ENCODE data around the gene GALNS. TPM values are rescaled to one million over a fixed set of nuclear protein-coding genes. Genes with fewer than 3 reads are reported as not detected.
"Not testable (repeated sequence)": the region's sequence is repeated elsewhere in the genome, so short reads cannot be mapped to it uniquely, and the experiment has no call there.

GALNS gene
- total and polyA plus RNA-seq, 3 donors from 2014 or later: 55.9 to 94.4 (median 65.3) TPM

DNA sequence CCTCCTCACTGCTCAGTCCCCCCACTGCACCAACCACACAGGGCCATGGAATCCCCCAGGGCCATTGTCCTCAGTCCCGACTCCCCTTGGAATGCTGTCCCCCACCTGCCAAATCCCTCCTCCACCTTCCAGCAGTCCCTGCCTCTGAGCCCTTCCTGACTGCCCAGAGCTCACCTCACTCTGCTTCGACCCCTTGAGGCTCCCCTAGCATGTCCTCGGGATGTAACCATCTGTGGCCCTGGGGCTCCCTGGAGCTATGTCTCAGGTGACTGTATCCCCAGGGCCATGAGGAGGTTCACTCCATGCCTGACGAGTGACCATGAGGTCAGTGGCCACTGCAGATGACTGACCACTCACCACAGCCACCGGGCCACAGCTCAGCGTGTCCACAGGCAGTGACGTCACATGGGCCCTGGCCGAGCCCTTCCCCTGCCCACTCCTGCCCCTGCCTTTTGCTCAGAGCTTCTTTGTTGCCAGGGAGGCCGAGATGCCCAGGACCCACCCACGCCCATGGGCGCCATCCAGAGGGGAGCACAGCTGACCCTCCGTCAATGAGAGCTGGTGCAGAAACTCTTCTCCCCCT, 64.0 kb downstream of the GALNS start:
- TF ChIP-seq, protein P1, sequence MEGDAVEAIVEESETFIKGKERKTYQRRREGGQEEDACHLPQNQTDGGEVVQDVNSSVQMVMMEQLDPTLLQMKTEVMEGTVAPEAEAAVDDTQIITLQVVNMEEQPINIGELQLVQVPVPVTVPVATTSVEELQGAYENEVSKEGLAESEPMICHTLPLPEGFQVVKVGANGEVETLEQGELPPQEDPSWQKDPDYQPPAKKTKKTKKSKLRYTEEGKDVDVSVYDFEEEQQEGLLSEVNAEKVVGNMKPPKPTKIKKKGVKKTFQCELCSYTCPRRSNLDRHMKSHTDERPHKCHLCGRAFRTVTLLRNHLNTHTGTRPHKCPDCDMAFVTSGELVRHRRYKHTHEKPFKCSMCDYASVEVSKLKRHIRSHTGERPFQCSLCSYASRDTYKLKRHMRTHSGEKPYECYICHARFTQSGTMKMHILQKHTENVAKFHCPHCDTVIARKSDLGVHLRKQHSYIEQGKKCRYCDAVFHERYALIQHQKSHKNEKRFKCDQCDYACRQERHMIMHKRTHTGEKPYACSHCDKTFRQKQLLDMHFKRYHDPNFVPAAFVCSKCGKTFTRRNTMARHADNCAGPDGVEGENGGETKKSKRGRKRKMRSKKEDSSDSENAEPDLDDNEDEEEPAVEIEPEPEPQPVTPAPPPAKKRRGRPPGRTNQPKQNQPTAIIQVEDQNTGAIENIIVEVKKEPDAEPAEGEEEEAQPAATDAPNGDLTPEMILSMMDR (IDR thresholded peaks at IDR 0.05): no peak
- no peak for TF ChIP-seq POLR2A (IDR thresholded peaks at IDR 0.05)
- Histone ChIP-seq H3K27ac (no peak overlapping the region), H3K4me3 (no peak overlapping the region), H3K27me3 (no peaks in the 10 kb centered on the region), H3K4me1 (peaks cover 3% of the 10 kb centered on the region), H3K36me3 (ENCODE audit: low read depth, missing control alignments) (no peaks in the 10 kb centered on the region), H3K9me3 (no peaks in the 10 kb centered on the region)
- WGBS, 2 donors: 45 to 73% methylated on average over 1 to 12 of the region's 12 CpGs
- DNase-seq: no peak
- intact Hi-C loops (cut with DNase I; ENCODE audit: low total_unique reads): no loop called here

DNA sequence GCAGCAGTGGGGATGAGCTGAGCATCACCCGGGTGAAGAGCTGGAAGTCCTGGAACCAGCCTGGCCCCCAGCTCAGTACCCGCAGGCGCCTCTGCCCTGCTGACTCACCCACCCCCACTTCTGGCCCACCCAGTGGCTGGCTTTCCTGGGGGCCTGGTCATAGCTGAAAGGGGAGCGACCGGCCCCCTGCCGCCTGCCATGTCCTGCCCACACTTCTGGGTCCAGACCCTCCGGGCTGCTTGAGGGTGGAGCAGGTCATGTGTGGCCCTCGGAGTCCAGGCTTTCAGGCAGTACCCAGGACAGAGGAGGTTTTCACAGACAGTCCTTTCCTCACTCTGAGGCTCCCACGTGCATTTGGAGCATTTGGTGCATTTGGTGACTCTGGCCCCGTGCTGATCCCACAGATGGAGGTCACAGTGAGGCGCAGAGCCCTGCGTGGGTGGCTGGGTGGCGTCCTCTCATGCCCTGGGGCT, 64.6 kb downstream of the GALNS start:
- Histone ChIP-seq H3K4me3 (no peak overlapping the region), H3K9me3 (no peaks in the 10 kb centered on the region), H3K36me3 (ENCODE audit: low read depth, missing control alignments) (no peaks in the 10 kb centered on the region), H3K4me1 (peaks cover 3% of the 10 kb centered on the region), H3K27ac (no peak overlapping the region), H3K27me3 (no peaks in the 10 kb centered on the region)
- intact Hi-C loops (cut with DNase I; ENCODE audit: low total_unique reads): no loop called here
- no peak for TF ChIP-seq POLR2A (IDR thresholded peaks at IDR 0.05)
- TF ChIP-seq, protein P1 (IDR thresholded peaks at IDR 0.05): no peak
- DNase-seq: no peak
- WGBS, 2 donors: 64 to 67% methylated on average over 12 to 13 of the region's 13 CpGs

DNA sequence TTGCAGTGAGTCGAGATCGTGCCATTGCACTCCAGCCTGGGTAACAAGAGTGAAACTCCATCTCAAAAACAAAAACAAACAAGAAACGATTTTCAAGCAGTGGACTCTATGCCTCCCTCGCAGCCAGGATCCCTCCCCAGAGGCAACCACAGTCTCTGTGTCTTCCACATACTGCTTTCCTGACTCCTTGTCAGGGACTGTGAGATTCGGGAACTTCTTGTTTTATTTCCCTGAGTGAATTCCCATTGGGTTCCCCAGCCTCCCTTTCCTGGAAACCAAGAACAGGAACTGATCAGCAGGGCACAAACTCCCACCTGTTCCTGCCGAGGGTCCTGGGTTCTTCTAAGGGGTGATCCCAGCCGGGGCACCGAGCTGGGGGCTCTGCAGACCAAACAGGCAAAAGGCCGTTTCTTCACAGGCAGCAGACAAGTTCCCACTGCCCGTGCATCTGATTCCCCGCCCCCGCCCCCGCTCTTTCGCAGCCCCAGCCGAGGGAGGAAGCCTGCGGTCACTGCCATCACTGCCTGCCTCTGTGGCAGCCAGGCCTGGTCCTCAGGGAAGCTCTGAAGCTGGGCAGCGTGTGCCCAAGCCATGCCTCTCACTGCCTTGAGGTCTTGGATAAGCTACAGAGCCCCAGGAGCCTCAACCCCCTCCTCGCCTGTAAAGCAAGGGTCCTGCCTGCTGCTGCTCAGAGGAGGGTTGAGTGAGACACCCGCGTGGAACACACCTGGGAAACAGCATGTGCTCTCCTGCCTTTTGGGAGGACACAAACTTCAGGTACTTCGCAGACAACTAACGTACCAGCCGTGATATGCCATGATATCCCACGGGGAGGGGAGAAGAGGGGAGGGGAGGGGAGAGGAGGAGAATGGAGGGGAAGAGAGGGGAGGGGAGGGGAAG, 66.2 kb downstream of the GALNS start:
- peaks cover 3% of the 10 kb centered on the region for H3K4me1 ChIP-seq
- intact Hi-C loops (cut with DNase I; ENCODE audit: low total_unique reads): no loop called here
- H3K4me3 ChIP-seq: no peak overlapping the region
- no peak for TF ChIP-seq POLR2A (IDR thresholded peaks at IDR 0.05)
- TF ChIP-seq, protein P1 (IDR thresholded peaks at IDR 0.05): no peak
- WGBS, 2 donors: 40 to 42% methylated on average over 13 to 22 of the region's 24 CpGs
- H3K27ac ChIP-seq: no peak overlapping the region
- H3K27me3 ChIP-seq: no peaks in the 10 kb centered on the region
- no peaks in the 10 kb centered on the region for H3K36me3 ChIP-seq (ENCODE audit: low read depth, missing control alignments)
- DNase-seq: no peak
- no peaks in the 10 kb centered on the region for H3K9me3 ChIP-seq

DNA sequence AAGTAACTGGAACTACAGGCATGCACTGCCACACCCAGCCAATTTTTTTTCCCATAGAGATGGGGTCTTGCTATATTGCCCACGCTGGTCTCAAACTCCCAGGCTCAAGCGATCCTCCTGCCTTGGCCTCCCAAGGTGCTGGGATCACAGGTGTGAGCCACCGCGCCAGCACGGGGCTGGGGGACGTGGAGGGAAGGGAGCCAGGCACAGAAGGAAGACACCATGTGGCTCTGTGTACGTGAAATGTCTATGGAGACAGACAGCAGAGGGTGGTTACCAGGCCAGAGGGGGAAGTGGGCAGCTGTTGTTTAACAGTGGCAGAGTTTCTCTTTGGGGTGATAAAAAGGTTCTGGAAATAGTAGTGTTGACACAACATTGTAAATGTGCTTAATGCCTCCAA, 67.2 kb downstream of the GALNS start:
- Histone ChIP-seq H3K4me1 (peaks cover 3% of the 10 kb centered on the region), H3K9me3 (no peaks in the 10 kb centered on the region), H3K36me3 (ENCODE audit: low read depth, missing control alignments) (no peaks in the 10 kb centered on the region), H3K27ac (no peak overlapping the region), H3K4me3 (no peak overlapping the region), H3K27me3 (no peaks in the 10 kb centered on the region)
- DNase-seq: no peak
- WGBS, 2 donors: 82 to 87% methylated on average over 7 of the region's 7 CpGs
- intact Hi-C loops (cut with DNase I; ENCODE audit: low total_unique reads): no loop called here
- TF ChIP-seq, protein P1 (IDR thresholded peaks at IDR 0.05): no peak
- TF ChIP-seq POLR2A (IDR thresholded peaks at IDR 0.05): no peak

DNA sequence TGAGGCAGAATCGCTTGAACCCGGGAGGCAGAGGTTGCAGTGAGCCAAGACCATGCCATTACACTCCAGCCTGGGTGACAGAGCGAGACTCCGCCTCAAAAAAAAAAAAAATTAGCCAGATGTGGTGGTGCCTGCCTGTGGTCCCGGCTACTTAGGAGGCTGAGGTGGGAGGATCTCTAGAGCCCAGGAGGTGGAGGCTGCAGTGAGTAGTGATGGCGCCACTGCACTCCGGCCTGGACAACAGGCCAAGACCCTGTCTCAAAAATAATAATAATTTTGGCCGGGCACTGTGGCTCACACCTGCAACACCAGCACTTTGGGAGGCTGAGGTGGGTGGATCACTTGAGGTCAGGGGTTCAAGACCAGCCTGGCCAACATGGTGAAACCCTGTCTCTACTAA, 68.0 kb downstream of the GALNS start:
- intact Hi-C loops (cut with DNase I; ENCODE audit: low total_unique reads); H3K36me3 ChIP-seq (ENCODE audit: low read depth, missing control alignments); H3K27ac ChIP-seq; H3K4me3 ChIP-seq; H3K27me3 ChIP-seq; H3K4me1 ChIP-seq; H3K9me3 ChIP-seq; DNase-seq: not testable (repeated sequence)
- WGBS, 2 donors: 92 to 94% methylated on average over 8 of the region's 8 CpGs
